22Rv1 (cell line): ENCODE results near the gene FADS3.

ENCODE experiments used
- H3K27ac ChIP-seq: fragments of 450-650 bp; 2 replicates; pipeline ENCODE4 v1.5.1; 2017
- ZFX ChIP-seq: fragments of 450-650 bp; IDR thresholded peaks from 2 replicates; pipeline ENCODE4 v1.6.1; 2017; ENCODE audit warnings: antibody characterized with exemption, borderline replicate concordance
- TF ChIP-seq, protein P1 (sequence below): fragments of 450-650 bp; IDR thresholded peaks from 2 replicates; pipeline ENCODE4 v1.5.1; 2017; ENCODE audit warnings: mild to moderate bottlenecking

FADS3 gene

DNA sequence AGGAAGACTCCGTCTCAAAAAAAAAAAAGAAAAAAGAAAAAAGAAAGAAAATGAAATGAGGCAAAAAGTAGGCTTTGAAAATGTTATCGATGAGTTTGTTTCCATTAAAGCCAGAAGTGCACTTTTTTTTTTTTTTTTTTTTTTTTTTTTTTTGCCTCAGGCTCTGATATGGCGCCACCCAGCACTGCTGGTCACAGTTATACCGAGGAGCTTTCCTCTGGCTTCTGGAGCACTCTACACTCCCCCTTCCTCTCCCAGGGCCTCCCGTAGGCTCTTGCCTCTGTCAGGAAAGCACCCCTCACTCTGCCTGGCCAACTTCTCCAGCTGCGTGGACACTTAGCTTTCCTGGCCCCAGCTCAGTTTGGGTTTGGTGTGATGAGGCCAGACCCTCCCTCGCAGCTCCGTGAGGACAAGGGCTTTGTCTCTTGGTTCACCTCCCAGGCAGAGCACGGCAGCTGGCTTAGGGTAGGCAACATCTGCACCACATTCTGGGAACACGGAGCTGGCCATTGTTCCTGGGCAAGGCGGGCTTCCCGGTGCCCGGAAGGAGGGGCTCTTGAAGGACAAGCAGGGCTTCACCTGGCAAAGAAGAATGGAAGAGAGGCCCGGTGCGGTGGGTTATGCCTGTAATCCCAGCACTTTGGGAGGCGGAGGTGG, 46.3 kb downstream of the FADS3 start:
- TF ChIP-seq ZFX, result no peak
- TF ChIP-seq, protein P1, sequence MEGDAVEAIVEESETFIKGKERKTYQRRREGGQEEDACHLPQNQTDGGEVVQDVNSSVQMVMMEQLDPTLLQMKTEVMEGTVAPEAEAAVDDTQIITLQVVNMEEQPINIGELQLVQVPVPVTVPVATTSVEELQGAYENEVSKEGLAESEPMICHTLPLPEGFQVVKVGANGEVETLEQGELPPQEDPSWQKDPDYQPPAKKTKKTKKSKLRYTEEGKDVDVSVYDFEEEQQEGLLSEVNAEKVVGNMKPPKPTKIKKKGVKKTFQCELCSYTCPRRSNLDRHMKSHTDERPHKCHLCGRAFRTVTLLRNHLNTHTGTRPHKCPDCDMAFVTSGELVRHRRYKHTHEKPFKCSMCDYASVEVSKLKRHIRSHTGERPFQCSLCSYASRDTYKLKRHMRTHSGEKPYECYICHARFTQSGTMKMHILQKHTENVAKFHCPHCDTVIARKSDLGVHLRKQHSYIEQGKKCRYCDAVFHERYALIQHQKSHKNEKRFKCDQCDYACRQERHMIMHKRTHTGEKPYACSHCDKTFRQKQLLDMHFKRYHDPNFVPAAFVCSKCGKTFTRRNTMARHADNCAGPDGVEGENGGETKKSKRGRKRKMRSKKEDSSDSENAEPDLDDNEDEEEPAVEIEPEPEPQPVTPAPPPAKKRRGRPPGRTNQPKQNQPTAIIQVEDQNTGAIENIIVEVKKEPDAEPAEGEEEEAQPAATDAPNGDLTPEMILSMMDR, result no peak
- no peak overlapping the region for H3K27ac ChIP-seq

GRCh38 chr11:61842528-61842820, 48.9 kb downstream of the FADS3 start:
- H3K27ac ChIP-seq, result no peak overlapping the region
- no peak for TF ChIP-seq ZFX
- TF ChIP-seq, protein P1, result no peak

- no peak overlapping the region for H3K27ac ChIP-seq
- no peak for TF ChIP-seq ZFX
- TF ChIP-seq, protein P1, result no peak
Observed at GRCh38 chr11:61841636-61842527, 49.5 kb downstream of the FADS3 start.

DNA sequence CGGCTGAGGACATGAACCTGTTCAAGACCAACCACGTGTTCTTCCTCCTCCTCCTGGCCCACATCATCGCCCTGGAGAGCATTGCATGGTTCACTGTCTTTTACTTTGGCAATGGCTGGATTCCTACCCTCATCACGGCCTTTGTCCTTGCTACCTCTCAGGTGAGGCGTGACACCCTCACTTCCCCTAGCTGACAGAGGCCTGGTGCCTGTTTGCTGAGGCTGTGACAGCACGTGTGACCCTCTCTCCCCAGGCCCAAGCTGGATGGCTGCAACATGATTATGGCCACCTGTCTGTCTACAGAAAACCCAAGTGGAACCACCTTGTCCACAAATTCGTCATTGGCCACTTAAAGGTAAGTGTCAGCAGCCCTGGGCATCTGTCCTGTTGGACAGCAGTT, 51.0 kb downstream of the FADS3 start:
- no peak overlapping the region for H3K27ac ChIP-seq
- TF ChIP-seq, protein P1, result no peak
- no peak for TF ChIP-seq ZFX

- no peak overlapping the region for H3K27ac ChIP-seq
Observed at GRCh38 chr11:61839742-61840141, 51.6 kb downstream of the FADS3 start.

DNA sequence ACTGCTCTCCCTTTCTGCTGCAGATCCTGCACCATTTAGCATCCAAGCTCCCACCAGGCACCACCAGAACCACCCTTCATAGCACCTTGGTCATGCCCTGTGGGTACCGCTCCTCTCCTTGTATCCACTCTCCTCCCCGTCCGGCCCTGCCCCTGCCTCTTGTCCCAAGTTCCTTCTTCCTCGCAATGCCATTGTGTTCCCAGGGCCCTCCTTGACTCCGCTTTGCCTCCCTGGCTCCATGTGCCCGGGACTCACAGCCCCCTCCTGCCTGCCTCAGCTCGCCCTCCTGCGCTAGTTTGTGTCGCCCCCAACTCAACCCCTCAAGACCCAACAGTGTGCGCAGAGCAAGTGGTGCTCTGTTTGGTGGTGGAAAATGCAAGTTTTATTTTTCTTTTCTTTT, 52.4 kb downstream of the FADS3 start:
- TF ChIP-seq, protein P1, result no peak
- TF ChIP-seq ZFX, result no peak
- H3K27ac ChIP-seq, result no peak overlapping the region

More at GRCh38 chr11:61839742-61840141, 51.6 kb downstream of the FADS3 start:
- TF ChIP-seq ZFX, result no peak
- TF ChIP-seq, protein P1, result no peak

DNA sequence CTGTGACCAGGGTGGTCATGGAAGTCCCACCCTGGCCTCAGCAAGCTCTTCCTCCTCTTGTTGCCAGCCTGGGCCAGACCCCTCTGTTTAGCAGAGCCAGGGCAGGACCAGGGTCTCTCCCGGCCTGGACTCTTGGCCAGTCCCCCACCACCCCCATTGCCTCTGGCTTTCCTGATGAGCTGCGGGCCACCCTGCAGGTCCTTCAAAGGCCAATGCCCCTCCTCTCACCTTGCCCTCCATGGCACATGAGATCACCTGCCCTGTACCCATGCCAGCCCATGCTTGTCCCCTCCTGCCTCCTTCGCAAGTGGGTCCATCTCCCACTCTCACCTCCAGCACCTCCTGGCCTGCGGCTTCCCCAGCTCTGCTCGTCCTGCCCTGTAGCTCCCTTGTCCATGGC, 52.8 kb downstream of the FADS3 start:
- no peak overlapping the region for H3K27ac ChIP-seq
- TF ChIP-seq, protein P1, result no peak
- TF ChIP-seq ZFX, result no peak
